SU-DHL-6 (cell line): ENCODE results near the gene CHRM1.

Experiments
- H2AFZ ChIP-seq: fragments of 200-600 bp; sonication (generic); 2 replicates; pipeline ENCODE4 v1.6.1; 2014; ENCODE audit warnings: low read depth, mild to moderate bottlenecking, moderate library complexity, mixed read lengths, antibody characterized with exemption, low read length; ENCODE audit not compliant: severe bottlenecking
- H3F3A ChIP-seq: fragments of 200-600 bp; shearing (Covaris generic); 2 replicates; pipeline ENCODE4 v1.6.0; 2016; ENCODE audit warnings: antibody characterized with exemption, mild to moderate bottlenecking; ENCODE audit not compliant: insufficient read depth
- H3K27ac ChIP-seq: fragments of 200-600 bp; sonication (generic); 2 replicates; pipeline ENCODE4 v1.5.1; 2016; ENCODE audit warnings: low read depth, mild to moderate bottlenecking, low read length, moderate library complexity, mixed read lengths
- H3K27me3 ChIP-seq: fragments of 200-600 bp; sonication (generic), shearing (Covaris generic); 2 replicates; pipeline ENCODE4 v1.6.0; 2014; ENCODE audit warnings: mild to moderate bottlenecking, low read length
- H3K36me3 ChIP-seq: fragments of 200-600 bp; sonication (generic); 2 replicates; pipeline ENCODE4 v1.6.1; 2014; ENCODE audit warnings: mild to moderate bottlenecking, low read length, mixed read lengths
- H3K4me2 ChIP-seq: fragments of 300-600, 200-600 bp; shearing (Covaris generic), sonication (generic); 2 replicates; pipeline ENCODE4 v1.6.0; 2014; ENCODE audit warnings: low read length, low read depth, mild to moderate bottlenecking; ENCODE audit not compliant: poor library complexity, severe bottlenecking
- H3K4me3 ChIP-seq: fragments of 200-600 bp; sonication (generic); 2 replicates; pipeline ENCODE4 v1.5.1; 2014; ENCODE audit warnings: antibody characterized with exemption, low read length, mild to moderate bottlenecking, mixed read lengths; ENCODE audit not compliant: insufficient read depth, poor library complexity, severe bottlenecking
- H3K79me2 ChIP-seq: fragments of 200-600 bp; sonication (generic); 2 replicates; pipeline ENCODE4 v1.6.1; 2014; ENCODE audit warnings: mild to moderate bottlenecking, low read length, moderate library complexity; ENCODE audit not compliant: insufficient read depth
- H3K9ac ChIP-seq: fragments of 200-600 bp; sonication (generic); 2 replicates; pipeline ENCODE4 v1.7.0; 2014; ENCODE audit warnings: mild to moderate bottlenecking, low read length
- H3K9me2 ChIP-seq: fragments of 200-600 bp; sonication (generic); replicated peaks from 2 replicates; pipeline ENCODE4 v1.6.1; 2014; ENCODE audit warnings: low read length; ENCODE audit not compliant: insufficient read depth
- H3K9me3 ChIP-seq: fragments of 200-600 bp; sonication (generic); 2 replicates; pipeline ENCODE4 v1.6.1; 2014; ENCODE audit warnings: low read length, mixed read lengths; ENCODE audit not compliant: insufficient read depth
- H4K20me1 ChIP-seq: fragments of 200-600 bp; sonication (generic); 2 replicates; pipeline ENCODE4 v1.6.1; 2014; ENCODE audit warnings: low read depth, mild to moderate bottlenecking, antibody characterized with exemption, low read length, moderate library complexity, mixed read lengths
- CTCF ChIP-seq: fragments of 200-600 bp; sonication (generic); IDR thresholded peaks from one replicate; pipeline ENCODE4 v1.5.1; 2017; ENCODE audit warnings: antibody characterized with exemption, mild to moderate bottlenecking, low read length, moderate library complexity; ENCODE audit not compliant: insufficient read depth, poor library complexity, severe bottlenecking
- EZH2phosphoT487 ChIP-seq: fragments of 200-600 bp; sonication (generic), shearing (Covaris generic); conservative IDR thresholded peaks from 2 replicates; pipeline ENCODE4 v1.6.1; 2018; ENCODE audit warnings: mild to moderate bottlenecking, antibody characterized with exemption, low read length, moderate library complexity, mixed read lengths

CHRM1 gene

GRCh38 chr11:62912268-62912667 is 8.9 kb downstream of the CHRM1 start:
- Histone ChIP-seq H3K27me3 (no peaks in the 10 kb centered on the region), H3K27ac (no peak overlapping the region), H4K20me1 (no peaks in the 10 kb centered on the region), H3K79me2 (no peaks in the 10 kb centered on the region), H3K4me3 (no peak overlapping the region), H3K9ac (no peak overlapping the region), H3K4me2 (no peak overlapping the region), H3F3A (no peaks in the 10 kb centered on the region), H3K9me2 (no peaks in the 10 kb centered on the region), H3K36me3 (no peaks in the 10 kb centered on the region), H3K9me3 (no peaks in the 10 kb centered on the region), H2AFZ (no peak overlapping the region)
- TF ChIP-seq CTCF (no peak), EZH2phosphoT487 (no peak)

GRCh38 chr11:62911137-62912130 is 9.7 kb downstream of the CHRM1 start:
- Histone ChIP-seq H3K4me2 (no peak overlapping the region), H4K20me1 (no peaks in the 10 kb centered on the region), H3K9me2 (no peaks in the 10 kb centered on the region), H3K36me3 (no peaks in the 10 kb centered on the region), H3F3A (no peaks in the 10 kb centered on the region), H2AFZ (no peak overlapping the region), H3K27me3 (no peaks in the 10 kb centered on the region), H3K79me2 (no peaks in the 10 kb centered on the region), H3K9me3 (no peaks in the 10 kb centered on the region), H3K27ac (no peak overlapping the region), H3K9ac (no peak overlapping the region), H3K4me3 (no peak overlapping the region)
- TF ChIP-seq CTCF (no peak), EZH2phosphoT487 (no peak)

- H3K27ac ChIP-seq = no peak overlapping the region
- H3K4me3 ChIP-seq = no peak overlapping the region
- H3F3A ChIP-seq = no peaks in the 10 kb centered on the region
- H2AFZ ChIP-seq = no peak overlapping the region
- no peak for TF ChIP-seq CTCF
- H3K9me3 ChIP-seq = no peaks in the 10 kb centered on the region
- H3K36me3 ChIP-seq = no peaks in the 10 kb centered on the region
- H4K20me1 ChIP-seq = no peaks in the 10 kb centered on the region
- no peak overlapping the region for H3K4me2 ChIP-seq
- H3K9me2 ChIP-seq = no peaks in the 10 kb centered on the region
- H3K79me2 ChIP-seq = no peaks in the 10 kb centered on the region
- H3K27me3 ChIP-seq = no peaks in the 10 kb centered on the region
- H3K9ac ChIP-seq = no peak overlapping the region
Observed at GRCh38 chr11:62910141-62910882, 10.9 kb downstream of the CHRM1 start.
